Ecto neural progenitor cell (in vitro differentiated cells): ENCODE measurements around the gene GPR61.

Experiments used
- DNase-seq: peaks from one replicate; pipeline ENCODE4 v3.0.0-alpha.2; 2018; ENCODE audit warnings: low spot score

The GPR61 gene

GRCh38 chr1:109535481-109535880, 4.2 kb upstream of the GPR61 start:
- DNase-seq = no peak

GRCh38 chr1:109535971-109536491, 3.6 kb upstream of the GPR61 start:
- no peak for DNase-seq

DNA sequence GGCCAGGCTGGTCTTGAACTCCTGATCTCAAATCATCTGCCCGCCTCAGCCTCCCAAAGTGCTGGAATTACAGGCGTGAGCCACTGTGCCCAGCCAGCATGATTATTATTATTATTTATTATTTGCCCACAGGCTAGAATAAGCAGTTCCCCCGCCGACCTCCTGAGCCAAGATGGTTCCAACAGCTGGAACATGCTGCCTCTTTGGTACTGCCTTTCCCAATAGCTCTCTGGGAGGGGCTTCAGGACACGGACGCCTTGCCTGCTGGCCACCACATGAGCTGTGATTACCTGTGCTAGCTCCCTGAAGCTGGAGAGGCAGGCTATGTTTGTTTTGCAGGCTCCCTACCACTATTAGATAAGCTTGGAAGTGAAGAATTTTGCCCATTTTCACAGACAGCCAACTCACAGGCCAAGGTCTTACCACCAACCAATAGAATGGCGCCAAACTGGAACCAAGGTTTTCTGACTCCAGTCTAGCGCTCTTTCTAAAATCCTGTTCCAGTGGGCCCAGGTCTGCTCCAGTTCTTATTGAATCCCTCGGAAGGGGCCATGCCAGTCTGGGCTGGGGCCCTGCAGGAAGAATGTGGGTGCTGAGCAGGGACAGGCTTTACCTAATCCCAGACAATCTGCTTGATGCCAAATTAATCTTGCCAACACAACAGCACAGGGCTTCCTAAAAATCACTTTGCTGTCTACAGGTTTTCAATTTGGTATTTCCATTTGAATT, 2.1 kb upstream of the GPR61 start:
- no peak for DNase-seq

- DNase-seq = no peak
Observed at GRCh38 chr1:109538827-109539555, 681 bp upstream of the GPR61 start.

- DNase-seq = no peak
Observed at GRCh38 chr1:109541102-109541501, 1.4 kb downstream of the GPR61 start.

GRCh38 chr1:109542657-109543056, 3.0 kb downstream of the GPR61 start:
- no peak for DNase-seq

DNA sequence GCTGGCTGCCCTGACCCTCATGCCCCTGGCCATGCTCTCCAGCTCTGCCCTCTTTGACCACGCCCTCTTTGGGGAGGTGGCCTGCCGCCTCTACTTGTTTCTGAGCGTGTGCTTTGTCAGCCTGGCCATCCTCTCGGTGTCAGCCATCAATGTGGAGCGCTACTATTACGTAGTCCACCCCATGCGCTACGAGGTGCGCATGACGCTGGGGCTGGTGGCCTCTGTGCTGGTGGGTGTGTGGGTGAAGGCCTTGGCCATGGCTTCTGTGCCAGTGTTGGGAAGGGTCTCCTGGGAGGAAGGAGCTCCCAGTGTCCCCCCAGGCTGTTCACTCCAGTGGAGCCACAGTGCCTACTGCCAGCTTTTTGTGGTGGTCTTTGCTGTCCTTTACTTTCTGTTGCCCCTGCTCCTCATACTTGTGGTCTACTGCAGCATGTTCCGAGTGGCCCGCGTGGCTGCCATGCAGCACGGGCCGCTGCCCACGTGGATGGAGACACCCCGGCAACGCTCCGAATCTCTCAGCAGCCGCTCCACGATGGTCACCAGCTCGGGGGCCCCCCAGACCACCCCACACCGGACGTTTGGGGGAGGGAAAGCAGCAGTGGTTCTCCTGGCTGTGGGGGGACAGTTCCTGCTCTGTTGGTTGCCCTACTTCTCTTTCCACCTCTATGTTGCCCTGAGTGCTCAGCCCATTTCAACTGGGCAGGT, 3.8 kb downstream of the GPR61 start:
- DNase-seq = no peak

- no peak for DNase-seq
Observed at GRCh38 chr1:109543988-109544735, 4.5 kb downstream of the GPR61 start.

DNA sequence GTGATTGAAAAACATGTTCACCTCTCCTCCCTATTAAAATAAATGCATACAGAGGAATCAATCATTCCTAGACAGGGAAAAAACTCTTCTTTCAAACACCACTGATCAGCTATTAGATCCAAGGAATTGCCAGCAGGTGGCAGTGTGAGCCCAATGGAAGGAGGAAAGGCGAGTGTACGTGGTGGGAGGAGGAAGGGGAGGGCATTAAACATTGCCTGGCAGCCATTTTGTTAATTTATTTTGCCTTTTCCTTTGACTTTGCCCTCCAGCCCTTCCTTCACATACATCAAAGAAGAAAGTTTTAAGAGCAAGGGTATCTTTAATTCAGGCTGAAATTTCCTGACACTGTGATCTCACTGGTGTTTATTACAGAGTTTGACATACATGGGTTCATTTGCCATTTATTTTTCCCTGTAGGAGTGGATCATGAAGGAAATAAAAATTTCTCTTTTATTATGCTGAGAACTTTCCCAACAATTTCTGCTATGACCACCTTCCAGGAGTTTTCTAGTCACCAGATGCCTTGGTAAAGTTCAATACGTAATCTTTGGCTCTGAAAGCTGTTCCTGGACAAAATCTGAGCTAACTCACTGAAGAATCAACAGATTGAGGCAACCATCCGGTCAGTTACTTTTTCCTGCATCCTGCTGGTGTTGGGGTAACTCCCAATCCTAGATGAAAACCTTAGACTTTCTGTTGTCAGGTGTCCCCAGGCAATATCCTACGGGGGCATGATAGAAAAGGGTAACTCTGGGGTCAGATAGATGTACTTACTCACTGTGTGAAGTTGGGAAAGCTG, 6.8 kb downstream of the GPR61 start:
- peak; percentile 81 for DNase-seq

- no peak for DNase-seq
Observed at GRCh38 chr1:109547463-109548320, 8.0 kb downstream of the GPR61 start.

- DNase-seq = peak; percentile 95
Observed at GRCh38 chr1:109548321-109549267, 8.9 kb downstream of the GPR61 start, which contains the start of gene GNAI3. GNAI3 (plus strand) TSS chr1:109548615; CDS start chr1:109548721, 106 bp downstream.

GRCh38 chr1:109556563-109556962, 16.9 kb downstream of the GPR61 start:
- DNase-seq = no peak

DNA sequence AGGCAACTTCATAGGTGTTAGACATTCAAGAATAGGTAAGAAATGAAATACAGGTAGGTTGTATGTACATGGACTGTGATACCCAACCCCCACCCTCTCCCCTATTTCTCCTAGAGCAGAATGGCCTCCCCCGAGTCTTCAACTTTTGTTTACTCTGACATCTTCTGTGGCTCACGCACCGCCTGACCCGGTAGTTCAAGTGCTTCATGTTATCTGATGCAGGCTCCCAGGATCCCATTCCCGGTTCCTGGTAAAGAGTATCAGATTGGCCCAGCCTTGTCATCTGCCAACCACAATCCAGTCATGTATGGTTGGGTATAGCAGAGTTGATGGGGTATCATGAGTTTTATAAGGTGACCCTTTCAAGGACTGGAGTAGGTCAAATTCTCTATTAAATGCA, 17.8 kb downstream of the GPR61 start:
- DNase-seq = no peak

DNA sequence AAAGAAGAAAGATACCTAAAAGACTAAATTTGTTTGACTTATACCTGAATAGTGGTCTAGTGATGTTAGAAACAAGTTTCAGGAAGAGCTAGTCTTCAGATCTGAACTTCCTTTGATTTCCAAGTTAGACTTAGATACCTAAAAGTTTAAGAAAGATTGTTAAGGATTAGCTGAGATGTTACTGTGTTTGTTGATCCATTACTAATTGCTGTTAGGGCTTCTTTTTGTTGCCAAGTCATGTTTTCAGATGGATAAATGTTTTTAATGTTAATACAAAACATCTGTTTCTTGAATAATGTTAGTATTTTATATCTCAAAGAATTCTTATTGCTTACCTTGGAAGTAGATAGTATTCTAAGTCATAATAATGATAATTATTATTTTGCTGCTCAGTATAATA, 20.3 kb downstream of the GPR61 start:
- DNase-seq = no peak

DNA sequence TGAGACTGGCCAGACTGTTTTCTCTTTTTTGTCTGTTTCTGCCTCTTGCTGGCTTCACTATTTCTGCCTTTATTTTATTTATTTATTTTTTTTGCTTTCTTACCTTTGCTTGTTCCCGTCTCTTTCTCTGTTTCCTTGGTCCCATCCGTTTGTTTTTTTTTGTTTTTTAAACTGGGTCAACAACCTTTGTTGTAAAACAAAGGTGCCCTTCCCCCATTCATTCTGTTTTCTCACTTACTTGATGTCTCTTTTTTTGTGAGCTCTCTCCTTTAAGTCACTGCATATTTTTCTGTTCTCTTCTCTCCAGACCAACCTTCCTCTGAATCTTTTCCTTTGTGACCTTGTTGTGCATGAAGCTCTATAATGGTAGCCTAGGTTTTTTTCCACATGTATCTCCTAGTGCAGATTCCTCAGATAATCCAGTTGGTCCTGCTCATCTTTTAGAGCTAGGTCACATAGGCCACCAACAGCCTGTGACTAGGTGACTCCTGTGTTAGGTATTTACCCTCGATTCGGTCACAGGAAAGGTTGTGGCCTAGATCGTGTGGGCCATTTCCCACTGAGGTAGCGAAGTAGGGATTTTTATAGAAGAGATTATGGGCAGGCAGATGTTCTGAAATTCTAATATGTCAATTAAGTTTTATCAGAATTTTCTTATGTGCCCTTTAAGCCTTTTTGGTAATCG, 24.7 kb downstream of the GPR61 start:
- DNase-seq = no peak

GRCh38 chr1:109565241-109565640, 25.6 kb downstream of the GPR61 start:
- no peak for DNase-seq

- no peak for DNase-seq
Observed at GRCh38 chr1:109566982-109567381, 27.3 kb downstream of the GPR61 start.
